HCT116 (cell line): Measurements from ENCODE around the gene KSR2. TPM values are rescaled to one million over a fixed set of nuclear protein-coding genes. Genes with fewer than 3 reads are reported as not detected.

ENCODE experiments used
- ATAC-seq: fragments of 200-7000 bp; cut with Tn5 transposase; 2 replicates; pipeline ENCODE4 v1.9.1; 2020; ENCODE audit warnings: mild to moderate bottlenecking, moderate library complexity
- BruUV-seq: library from RNA; stranded (reverse); fragments of 400-500 nt; replicated peaks from 2 replicates; lab custom pipeline; 2021; lab: Mats Ljungman, UMichigan
- CTCF ChIA-PET: fragments of 300-600 bp; sonication (Branson Sonifier 250); formaldehyde crosslinking; loops from one replicate; lab custom pipeline; 2021; ENCODE audit warnings: antibody characterized with exemption; lab: Charles Lee
- POLR2A ChIA-PET: fragments of 300-600, 350-600 bp; sonication (Branson Sonifier 250); formaldehyde crosslinking; loops from one replicate; lab custom pipeline; 2021; ENCODE audit warnings: antibody characterized with exemption; lab: Charles Lee
- RAD21 ChIA-PET, 2 experiments: fragments of 300-600 bp; sonication (Branson Sonifier 250); formaldehyde crosslinking; loops; one replicate each; lab custom pipeline; 2023; ENCODE audit warnings: low total read pairs in 2 of 2; ENCODE audit not compliant: uncharacterized antibody in 2 of 2, unreplicated experiment in 2 of 2, low non-redundant PET in 1 of 2; lab: Charles Lee
- DNase-seq: peaks from one replicate; pipeline ENCODE4 v3.0.0-alpha.2; 2010; ENCODE audit warnings: low read depth, low spot score
- H2AFZ ChIP-seq: fragments of 200-600 bp; shearing (Covaris generic), sonication (generic); 2 replicates; pipeline ENCODE4 v1.6.1; 2017; ENCODE audit warnings: low read depth, mixed run types, mixed read lengths, antibody characterized with exemption, low read length; ENCODE audit not compliant: poor library complexity, severe bottlenecking
- H3K27ac ChIP-seq: 2 replicates; pipeline ENCODE4 v1.5.1; 2012; ENCODE audit warnings: low read depth, low read length
- H3K27me3 ChIP-seq: fragments of 200-600 bp; sonication (generic); 2 replicates; pipeline ENCODE4 v1.6.1; 2016; ENCODE audit warnings: mixed run types, low read length, mixed read lengths; ENCODE audit not compliant: insufficient read depth
- H3K36me3 ChIP-seq, 2 experiments: fragments of 200-500 bp in 1 of 2; fragments of 200-600 bp in 1 of 2; sonication (Bioruptor generic) in 1 of 2; sonication (generic) in 1 of 2; 2 replicates each; pipeline versions ENCODE4 v1.5.1 to v1.6.1; 2014 to 2016; ENCODE audit warnings: low read length in 2 of 2, inconsistent platforms in 1 of 2, mixed read lengths in 1 of 2, mixed run types in 1 of 2; ENCODE audit not compliant: insufficient read depth in 2 of 2, control insufficient read depth in 1 of 2
- H3K4me1 ChIP-seq, 2 experiments: fragments of 200-600 bp in 1 of 2; sonication (generic) in 1 of 2; 2 replicates each; pipeline versions ENCODE4 v1.5.1 to v1.6.1; 2012 to 2017; ENCODE audit warnings: low read length in 2 of 2, inconsistent platforms in 1 of 2, mild to moderate bottlenecking in 1 of 2, mixed read lengths in 1 of 2, mixed run types in 1 of 2, moderate library complexity in 1 of 2; ENCODE audit not compliant: insufficient read depth in 2 of 2, control insufficient read depth in 1 of 2
- H3K4me2 ChIP-seq: fragments of 200-600 bp; sonication (generic); 2 replicates; pipeline ENCODE4 v1.6.1; 2017; ENCODE audit warnings: mixed run types, low read length, mixed read lengths
- H3K4me3 ChIP-seq, 2 experiments: fragments of 200-600 bp in 1 of 2; sonication (generic) in 1 of 2; replicated peaks in 1 of 2; 2 replicates each; pipeline ENCODE4 v1.5.1; 2011 to 2016; ENCODE audit warnings: low read length in 2 of 2, control low read depth in 1 of 2, low read depth in 1 of 2, mild to moderate bottlenecking in 1 of 2, mixed read lengths in 1 of 2, mixed run types in 1 of 2
- H3K79me2 ChIP-seq: fragments of 200-600 bp; sonication (generic); 2 replicates; pipeline ENCODE4 v1.6.1; 2017; ENCODE audit warnings: mild to moderate bottlenecking, mixed run types, low read length, moderate library complexity, mixed read lengths; ENCODE audit not compliant: insufficient read depth
- H3K9ac ChIP-seq: fragments of 200-600 bp; sonication (generic); 2 replicates; pipeline ENCODE4 v1.6.1; 2016; ENCODE audit warnings: low read length, mixed read lengths
- H3K9me2 ChIP-seq: fragments of 200-600 bp; sonication (generic), shearing (Covaris generic); 2 replicates; pipeline ENCODE4 v1.6.1; 2017; ENCODE audit warnings: mixed run types, mild to moderate bottlenecking, moderate library complexity; ENCODE audit not compliant: insufficient read depth
- H3K9me3 ChIP-seq, 2 experiments: fragments of 200-500 bp in 1 of 2; fragments of 200-600 bp in 1 of 2; sonication (Bioruptor generic) in 1 of 2; sonication (generic) in 1 of 2; 2 replicates each; pipeline ENCODE4 v1.6.1; 2014 to 2017; ENCODE audit warnings: low read length in 2 of 2, mixed read lengths in 2 of 2, inconsistent platforms in 1 of 2, low read depth in 1 of 2, mild to moderate bottlenecking in 1 of 2, mixed run types in 1 of 2, moderate library complexity in 1 of 2; ENCODE audit not compliant: control insufficient read depth in 1 of 2, insufficient read depth in 1 of 2
- H4K20me1 ChIP-seq: fragments of 200-600 bp; sonication (generic), shearing (Covaris generic); 2 replicates; pipeline ENCODE4 v1.6.1; 2017; ENCODE audit warnings: mixed run types, mild to moderate bottlenecking, moderate library complexity; ENCODE audit not compliant: insufficient read depth
- EGR1 ChIP-seq: IDR thresholded peaks from 2 replicates; pipeline ENCODE4 v1.6.1; 2012; ENCODE audit warnings: low read depth
- ELF1 ChIP-seq: IDR thresholded peaks from 2 replicates; pipeline ENCODE4 v1.6.1; 2012; ENCODE audit warnings: low read depth, borderline replicate concordance
- EZH2 ChIP-seq: fragments of 200-600 bp; sonication (generic); IDR thresholded peaks from 2 replicates; pipeline ENCODE4 v1.6.1; 2017; ENCODE audit warnings: antibody characterized with exemption, mixed run types
- EZH2phosphoT487 ChIP-seq: fragments of 200-600 bp; IDR thresholded peaks from 2 replicates; pipeline ENCODE4 v1.6.1; 2018; ENCODE audit warnings: antibody characterized with exemption, borderline replicate concordance
- FOSL1 ChIP-seq: IDR thresholded peaks from 2 replicates; pipeline ENCODE4 v1.6.1; 2012; ENCODE audit warnings: low read depth
- JUND ChIP-seq: IDR thresholded peaks from 2 replicates; pipeline ENCODE4 v1.6.1; 2012
- POLR2AphosphoS5 ChIP-seq: IDR thresholded peaks from 2 replicates; pipeline ENCODE4 v1.6.1; 2011; ENCODE audit warnings: mild to moderate bottlenecking, low read depth, low read length, moderate library complexity
- RAD21 ChIP-seq: IDR thresholded peaks from 2 replicates; pipeline ENCODE4 v1.6.1; 2012; ENCODE audit warnings: low read depth, mild to moderate bottlenecking
- SIN3A ChIP-seq: IDR thresholded peaks from 2 replicates; pipeline ENCODE4 v1.6.1; 2012; ENCODE audit warnings: low read depth
- SRF ChIP-seq: IDR thresholded peaks from 2 replicates; pipeline ENCODE4 v1.6.1; 2012; ENCODE audit warnings: low read depth
- YY1 ChIP-seq: IDR thresholded peaks from 2 replicates; pipeline ENCODE4 v1.6.1; 2011; ENCODE audit warnings: low read length, low read depth, moderate library complexity, mild to moderate bottlenecking; ENCODE audit not compliant: insufficient replicate concordance; ENCODE audit errors: extremely low read depth
- ZFX ChIP-seq: fragments of 450-650 bp; IDR thresholded peaks from 2 replicates; pipeline ENCODE4 v1.6.1; 2017
- ZNF274 ChIP-seq: fragments of 200-500 bp; sonication (Bioruptor generic); IDR thresholded peaks from 2 replicates; pipeline ENCODE4 v1.6.1; 2014; ENCODE audit warnings: mild to moderate bottlenecking, low read depth, low read length, inconsistent platforms
- intact Hi-C: fragments of 100-400 bp; cut with micrococcal nuclease; formaldehyde crosslinking; loops from 2 replicates; pipeline ENCODE4 v1.10.0; 2022
- total RNA-seq: library from RNA; stranded (reverse); gene quantifications from one replicate; pipeline ENCODE4 v1.2.1, GENCODE V29; 2021; ENCODE audit not compliant: unreplicated experiment
- TF ChIP-seq, protein P1 (sequence below): IDR thresholded peaks from 2 replicates; pipeline ENCODE4 v1.6.1; 2011; ENCODE audit warnings: mild to moderate bottlenecking, low read length, moderate library complexity; ENCODE audit not compliant: insufficient replicate concordance; ENCODE audit errors: extremely low read depth
- TF ChIP-seq, protein P2 (sequence below): IDR thresholded peaks from 2 replicates; pipeline ENCODE4 v1.6.1; 2012
- TF ChIP-seq, protein P3 (sequence below): IDR thresholded peaks from 2 replicates; pipeline ENCODE4 v1.6.1; 2012

The KSR2 gene
- total RNA-seq, 1 experiment from 2014 or later, result 10.1 TPM

DNA sequence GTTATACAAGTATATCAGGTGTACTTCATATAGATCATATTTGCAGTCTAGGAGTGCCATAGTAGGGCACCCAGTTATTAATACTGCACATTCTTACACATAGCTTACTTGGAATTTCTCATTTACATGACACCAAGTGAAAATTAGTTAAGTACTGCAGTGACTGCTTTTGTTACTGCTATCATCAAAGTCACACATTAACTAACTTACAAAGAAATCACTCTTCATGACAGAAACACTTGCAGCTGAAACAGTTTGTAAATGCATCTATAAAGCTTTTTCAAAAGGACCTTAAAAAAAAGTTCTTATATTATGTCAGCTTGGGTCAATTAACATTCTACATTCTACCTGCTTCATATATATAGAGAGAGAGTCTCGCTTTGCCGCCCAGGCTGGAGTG, 29.9 kb upstream of the KSR2 start:
- ChIA-PET POLR2A (no interaction called here), RAD21 (no interaction called here), CTCF (no interaction called here)
- H3K36me3 ChIP-seq, result no peaks in the 10 kb centered on the region; a peak in 1 of 4 replicates
- H3K79me2 ChIP-seq, result no peaks in the 10 kb centered on the region
- H4K20me1 ChIP-seq, result no peaks in the 10 kb centered on the region
- H3K4me2 ChIP-seq, result no peak overlapping the region
- TF ChIP-seq EZH2phosphoT487 (no peak), ELF1 (no peak), YY1 (no peak), POLR2AphosphoS5 (no peak), ZNF274 (no peak), EZH2 (no peak), SIN3A (no peak), RAD21 (no peak), FOSL1 (no peak), EGR1 (no peak)
- peaks cover 0 to 6% of the 10 kb centered on the region in 2 experiments; a peak in 2 of 4 replicates for H3K4me1 ChIP-seq
- no TSS peak for BruUV-seq
- no peaks in the 10 kb centered on the region for H3K27me3 ChIP-seq
- H2AFZ ChIP-seq, result no peak overlapping the region
- DNase-seq, result no peak
- H3K9me3 ChIP-seq, result peaks cover 0 to 6% of the 10 kb centered on the region in 2 experiments; a peak in 1 of 4 replicates
- intact Hi-C loops, result no loop called here
- no peak overlapping the region for H3K4me3 ChIP-seq
- ATAC-seq, result no peak
- no peak overlapping the region for H3K27ac ChIP-seq
- H3K9ac ChIP-seq, result no peak overlapping the region
- no peaks in the 10 kb centered on the region for H3K9me2 ChIP-seq

DNA sequence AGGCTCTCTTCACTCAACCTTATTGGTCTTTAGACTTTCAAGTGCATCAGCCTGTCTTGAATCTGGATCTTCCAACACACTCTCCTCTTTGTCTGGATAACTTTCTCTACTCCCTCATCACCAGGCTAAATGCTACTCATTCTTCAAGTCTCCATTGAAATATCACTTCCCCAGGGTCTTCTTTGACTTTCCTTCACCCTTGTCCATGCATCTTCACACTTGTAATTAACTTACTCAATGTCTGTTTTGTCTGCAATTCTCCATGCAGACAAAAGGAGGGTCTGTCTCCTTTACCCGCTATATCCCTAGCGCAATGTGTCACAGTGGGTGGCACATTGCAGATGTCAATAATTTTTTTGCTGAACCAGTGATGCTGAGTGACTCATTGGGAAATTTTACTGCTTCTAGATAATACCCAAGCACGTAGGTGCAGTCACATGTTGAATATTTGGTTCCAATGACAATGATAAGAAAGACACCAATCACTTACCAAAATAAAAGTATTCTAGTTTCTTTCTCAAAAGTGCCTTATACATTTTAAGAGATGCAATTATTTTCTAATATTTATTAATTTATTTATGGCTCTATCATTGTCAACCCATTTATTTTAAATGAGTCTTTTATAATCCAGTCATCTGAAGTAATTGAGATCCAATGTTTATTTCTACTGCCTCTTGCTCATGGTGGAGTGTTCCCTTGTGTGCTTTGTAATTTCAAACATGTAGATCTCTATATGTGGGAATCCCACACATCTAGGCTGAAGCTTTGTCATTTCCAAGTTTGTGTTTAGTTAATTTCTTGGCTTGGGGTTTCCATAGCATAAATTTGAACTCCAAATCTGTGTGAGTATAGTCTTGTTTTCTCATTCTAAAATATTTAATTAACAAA, 26.0 kb upstream of the KSR2 start:
- Histone ChIP-seq H3K9ac (no peak overlapping the region), H3K27ac (no peak overlapping the region), H3K4me3 (no peak overlapping the region), H3K9me2 (no peaks in the 10 kb centered on the region), H3K9me3 (peaks cover 0 to 3% of the 10 kb centered on the region in 2 experiments; a peak in 1 of 4 replicates), H3K36me3 (no peaks in the 10 kb centered on the region; a peak in 1 of 4 replicates), H2AFZ (no peak overlapping the region), H4K20me1 (no peaks in the 10 kb centered on the region), H3K4me2 (no peak overlapping the region), H3K27me3 (no peaks in the 10 kb centered on the region), H3K79me2 (no peaks in the 10 kb centered on the region), H3K4me1 (peaks cover 0 to 12% of the 10 kb centered on the region in 2 experiments; a peak in 2 of 4 replicates)
- ATAC-seq (peak; percentile 40; the same call in 1 of the 2 replicates), DNase-seq (no peak)
- TF ChIP-seq, protein P1, sequence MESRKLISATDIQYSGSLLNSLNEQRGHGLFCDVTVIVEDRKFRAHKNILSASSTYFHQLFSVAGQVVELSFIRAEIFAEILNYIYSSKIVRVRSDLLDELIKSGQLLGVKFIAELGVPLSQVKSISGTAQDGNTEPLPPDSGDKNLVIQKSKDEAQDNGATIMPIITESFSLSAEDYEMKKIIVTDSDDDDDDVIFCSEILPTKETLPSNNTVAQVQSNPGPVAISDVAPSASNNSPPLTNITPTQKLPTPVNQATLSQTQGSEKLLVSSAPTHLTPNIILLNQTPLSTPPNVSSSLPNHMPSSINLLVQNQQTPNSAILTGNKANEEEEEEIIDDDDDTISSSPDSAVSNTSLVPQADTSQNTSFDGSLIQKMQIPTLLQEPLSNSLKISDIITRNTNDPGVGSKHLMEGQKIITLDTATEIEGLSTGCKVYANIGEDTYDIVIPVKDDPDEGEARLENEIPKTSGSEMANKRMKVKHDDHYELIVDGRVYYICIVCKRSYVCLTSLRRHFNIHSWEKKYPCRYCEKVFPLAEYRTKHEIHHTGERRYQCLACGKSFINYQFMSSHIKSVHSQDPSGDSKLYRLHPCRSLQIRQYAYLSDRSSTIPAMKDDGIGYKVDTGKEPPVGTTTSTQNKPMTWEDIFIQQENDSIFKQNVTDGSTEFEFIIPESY, result no peak
- TF ChIP-seq SRF (no peak), ZFX (no peak), JUND (no peak), SIN3A (no peak), ELF1 (no peak), RAD21 (no peak), EGR1 (no peak)
- TF ChIP-seq, protein P2, sequence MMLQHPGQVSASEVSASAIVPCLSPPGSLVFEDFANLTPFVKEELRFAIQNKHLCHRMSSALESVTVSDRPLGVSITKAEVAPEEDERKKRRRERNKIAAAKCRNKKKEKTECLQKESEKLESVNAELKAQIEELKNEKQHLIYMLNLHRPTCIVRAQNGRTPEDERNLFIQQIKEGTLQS, result no peak
- TF ChIP-seq, protein P3, sequence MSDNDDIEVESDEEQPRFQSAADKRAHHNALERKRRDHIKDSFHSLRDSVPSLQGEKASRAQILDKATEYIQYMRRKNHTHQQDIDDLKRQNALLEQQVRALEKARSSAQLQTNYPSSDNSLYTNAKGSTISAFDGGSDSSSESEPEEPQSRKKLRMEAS, result no peak
- intact Hi-C loops, result no loop called here
- BruUV-seq, result no TSS peak
- ChIA-PET POLR2A (no interaction called here), CTCF (no interaction called here), RAD21 (no interaction called here)
